Stimulated activated effector memory CD8-positive, alpha-beta T cell treated with anti-CD3 and anti-CD28 coated beads, Interleukin-12 subunit alpha, Interleukin-12 subunit beta, amount 100 ng/mL, for 72 hours (primary cell): ENCODE data around the gene SRSF8.
A peak's percentile ranks its signal among the peaks of the same experiment; 100 is the strongest.

Source experiments
- ATAC-seq: fragments of 150-1000 bp; cut with Tn5 transposase; 2 replicates; pipeline ENCODE4 v1.10.0; 2021
- DNase-seq, 2 donors: peaks; one replicate each; pipeline ENCODE4 v3.0.0; 2021 to 2022; ENCODE audit warnings: low spot score in 2 of 2
- H3K27ac Mint-ChIP-seq: one replicate; pipeline ENCODE4 v1.8.0; 2022; ENCODE audit warnings: mild to moderate bottlenecking, mixed read lengths
- H3K36me3 Mint-ChIP-seq: one replicate; pipeline ENCODE4 v1.8.0; 2022; ENCODE audit warnings: mild to moderate bottlenecking, mixed read lengths
- H3K4me1 Mint-ChIP-seq: one replicate; pipeline ENCODE4 v1.8.0; 2022; ENCODE audit warnings: mixed read lengths
- H3K4me3 Mint-ChIP-seq: one replicate; pipeline ENCODE4 v1.8.0; 2022; ENCODE audit warnings: mild to moderate bottlenecking, mixed read lengths
- H3K9me3 Mint-ChIP-seq: one replicate; pipeline ENCODE4 v1.8.0; 2022; ENCODE audit warnings: mixed read lengths

The SRSF8 gene

GRCh38 chr11:95055283-95055897 is 11.3 kb upstream of the SRSF8 start:
- H3K4me3 Mint-ChIP-seq: no peak overlapping the region
- ATAC-seq: peak; percentile 51
- no peaks in the 10 kb centered on the region for H3K36me3 Mint-ChIP-seq
- no peak overlapping the region for H3K27ac Mint-ChIP-seq
- H3K9me3 Mint-ChIP-seq: no peaks in the 10 kb centered on the region
- no peak for DNase-seq
- no peaks in the 10 kb centered on the region for H3K4me1 Mint-ChIP-seq

GRCh38 chr11:95057959-95058358 is 8.8 kb upstream of the SRSF8 start:
- DNase-seq: no peak
- Mint-ChIP-seq H3K4me3 (no peak overlapping the region), H3K36me3 (no peaks in the 10 kb centered on the region), H3K4me1 (no peaks in the 10 kb centered on the region), H3K27ac (no peak overlapping the region), H3K9me3 (no peaks in the 10 kb centered on the region)
- no peak for ATAC-seq

GRCh38 chr11:95058621-95059020 is 8.1 kb upstream of the SRSF8 start:
- Mint-ChIP-seq H3K4me1 (no peaks in the 10 kb centered on the region), H3K36me3 (no peaks in the 10 kb centered on the region), H3K9me3 (no peaks in the 10 kb centered on the region), H3K4me3 (no peak overlapping the region), H3K27ac (no peak overlapping the region)
- DNase-seq (no peak), ATAC-seq (no peak)

GRCh38 chr11:95059046-95059445 is 7.7 kb upstream of the SRSF8 start:
- ATAC-seq (no peak), DNase-seq (no peak)
- no peaks in the 10 kb centered on the region for H3K36me3 Mint-ChIP-seq
- no peak overlapping the region for H3K4me3 Mint-ChIP-seq
- H3K4me1 Mint-ChIP-seq: no peaks in the 10 kb centered on the region
- H3K9me3 Mint-ChIP-seq: no peaks in the 10 kb centered on the region
- no peak overlapping the region for H3K27ac Mint-ChIP-seq

- Mint-ChIP-seq H3K4me1 (peaks cover 16% of the 10 kb centered on the region), H3K27ac (no peak overlapping the region), H3K36me3 (peaks cover 18% of the 10 kb centered on the region), H3K4me3 (no peak overlapping the region), H3K9me3 (no peaks in the 10 kb centered on the region)
- no peak for DNase-seq
- ATAC-seq: no peak
Measured at GRCh38 chr11:95065336-95065735, 1.4 kb upstream of the SRSF8 start.

- peak overlapping the region; percentile 94 for H3K4me3 Mint-ChIP-seq
- peak; percentile 81 for ATAC-seq
- peak; percentile 59 to 87 for DNase-seq
Measured at GRCh38 chr11:95067039-95067840, 521 bp downstream of the SRSF8 start.

GRCh38 chr11:95067841-95068219 is 1.1 kb downstream of the SRSF8 start:
- peaks cover 18% of the 10 kb centered on the region for H3K36me3 Mint-ChIP-seq
- H3K27ac Mint-ChIP-seq: peak overlapping the region; percentile 89
- DNase-seq (peak in 1 of 2 donors; percentile 80), ATAC-seq (no peak)
- H3K4me1 Mint-ChIP-seq: peaks cover 26% of the 10 kb centered on the region
- no peaks in the 10 kb centered on the region for H3K9me3 Mint-ChIP-seq
- peak overlapping the region; percentile 94 for H3K4me3 Mint-ChIP-seq

More at GRCh38 chr11:95067039-95067840, 521 bp downstream of the SRSF8 start:
- H3K4me1 Mint-ChIP-seq: peaks cover 22% of the 10 kb centered on the region
- no peaks in the 10 kb centered on the region for H3K9me3 Mint-ChIP-seq
- peak overlapping the region; percentile 89 for H3K27ac Mint-ChIP-seq
- H3K36me3 Mint-ChIP-seq: peaks cover 18% of the 10 kb centered on the region

- Mint-ChIP-seq H3K27ac (peak overlapping the region; percentile 89), H3K4me1 (peaks cover 30% of the 10 kb centered on the region), H3K4me3 (peak overlapping the region; percentile 94), H3K9me3 (no peaks in the 10 kb centered on the region), H3K36me3 (peaks cover 18% of the 10 kb centered on the region)
- ATAC-seq: peak; percentile 81
- peak; percentile 24 to 72 for DNase-seq
Measured at GRCh38 chr11:95068549-95068948, 1.8 kb downstream of the SRSF8 start.

- Mint-ChIP-seq H3K9me3 (no peaks in the 10 kb centered on the region), H3K4me3 (peak overlapping the region; percentile 94), H3K4me1 (peaks cover 30% of the 10 kb centered on the region), H3K27ac (peak overlapping the region; percentile 2), H3K36me3 (peaks cover 18% of the 10 kb centered on the region)
- ATAC-seq (no peak), DNase-seq (peak in 1 of 2 donors; percentile 28)
Measured at GRCh38 chr11:95070471-95070870, 3.8 kb downstream of the SRSF8 start.

- Mint-ChIP-seq H3K4me1 (peaks cover 31% of the 10 kb centered on the region), H3K9me3 (no peaks in the 10 kb centered on the region), H3K36me3 (peaks cover 18% of the 10 kb centered on the region), H3K4me3 (no peak overlapping the region), H3K27ac (peak overlapping the region; percentile 63)
- DNase-seq (peak in 1 of 2 donors; percentile 49), ATAC-seq (peak; percentile 68)
Measured at GRCh38 chr11:95072948-95073347, 6.2 kb downstream of the SRSF8 start.

GRCh38 chr11:95074792-95075563 is 8.3 kb downstream of the SRSF8 start:
- Mint-ChIP-seq H3K36me3 (peaks cover 3% of the 10 kb centered on the region), H3K9me3 (no peaks in the 10 kb centered on the region), H3K4me3 (no peak overlapping the region), H3K4me1 (peaks cover 30% of the 10 kb centered on the region), H3K27ac (no peak overlapping the region)
- DNase-seq (peak in 1 of 2 donors; percentile 42), ATAC-seq (no peak)

- peaks cover 20% of the 10 kb centered on the region for H3K4me1 Mint-ChIP-seq
- H3K27ac Mint-ChIP-seq: no peak overlapping the region
- ATAC-seq: no peak
- H3K4me3 Mint-ChIP-seq: no peak overlapping the region
- H3K9me3 Mint-ChIP-seq: no peaks in the 10 kb centered on the region
- no peaks in the 10 kb centered on the region for H3K36me3 Mint-ChIP-seq
- peak in 1 of 2 donors; percentile 25 for DNase-seq
Measured at GRCh38 chr11:95076416-95076815, 9.7 kb downstream of the SRSF8 start.

GRCh38 chr11:95076981-95077380 is 10.3 kb downstream of the SRSF8 start:
- no peaks in the 10 kb centered on the region for H3K9me3 Mint-ChIP-seq
- DNase-seq (no peak), ATAC-seq (no peak)

GRCh38 chr11:95078526-95078925 is 11.8 kb downstream of the SRSF8 start:
- peaks cover 24% of the 10 kb centered on the region for H3K4me1 Mint-ChIP-seq
- H3K27ac Mint-ChIP-seq: no peak overlapping the region
- no peak for DNase-seq
- no peaks in the 10 kb centered on the region for H3K9me3 Mint-ChIP-seq
- no peak for ATAC-seq
- H3K36me3 Mint-ChIP-seq: no peaks in the 10 kb centered on the region
- H3K4me3 Mint-ChIP-seq: no peak overlapping the region

More at GRCh38 chr11:95076981-95077380, 10.3 kb downstream of the SRSF8 start:
- no peak overlapping the region for H3K4me3 Mint-ChIP-seq
- H3K4me1 Mint-ChIP-seq: peaks cover 20% of the 10 kb centered on the region
- no peak overlapping the region for H3K27ac Mint-ChIP-seq
- no peaks in the 10 kb centered on the region for H3K36me3 Mint-ChIP-seq

- no peak overlapping the region for H3K4me3 Mint-ChIP-seq
- H3K36me3 Mint-ChIP-seq: no peaks in the 10 kb centered on the region
- ATAC-seq (no peak), DNase-seq (peak in 1 of 2 donors; percentile 15)
- H3K27ac Mint-ChIP-seq: no peak overlapping the region
- peaks cover 48% of the 10 kb centered on the region for H3K4me1 Mint-ChIP-seq
- H3K9me3 Mint-ChIP-seq: no peaks in the 10 kb centered on the region
Measured at GRCh38 chr11:95081010-95081409, 14.3 kb downstream of the SRSF8 start.
